Amygdala (tissue), 56 donors: ENCODE results near the gene ARL5C.

Source experiments
- DNase-seq, 56 donors: peaks; one replicate each; lab custom pipeline; 2025; lab: John Stamatoyannopoulos, UW

Gene ARL5C, protein sequence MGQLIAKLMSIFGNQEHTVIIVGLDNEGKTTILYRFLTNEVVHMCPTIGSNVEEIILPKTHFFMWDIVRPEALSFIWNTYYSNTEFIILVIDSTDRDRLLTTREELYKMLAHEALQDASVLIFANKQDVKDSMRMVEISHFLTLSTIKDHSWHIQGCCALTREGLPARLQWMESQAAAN

DNA sequence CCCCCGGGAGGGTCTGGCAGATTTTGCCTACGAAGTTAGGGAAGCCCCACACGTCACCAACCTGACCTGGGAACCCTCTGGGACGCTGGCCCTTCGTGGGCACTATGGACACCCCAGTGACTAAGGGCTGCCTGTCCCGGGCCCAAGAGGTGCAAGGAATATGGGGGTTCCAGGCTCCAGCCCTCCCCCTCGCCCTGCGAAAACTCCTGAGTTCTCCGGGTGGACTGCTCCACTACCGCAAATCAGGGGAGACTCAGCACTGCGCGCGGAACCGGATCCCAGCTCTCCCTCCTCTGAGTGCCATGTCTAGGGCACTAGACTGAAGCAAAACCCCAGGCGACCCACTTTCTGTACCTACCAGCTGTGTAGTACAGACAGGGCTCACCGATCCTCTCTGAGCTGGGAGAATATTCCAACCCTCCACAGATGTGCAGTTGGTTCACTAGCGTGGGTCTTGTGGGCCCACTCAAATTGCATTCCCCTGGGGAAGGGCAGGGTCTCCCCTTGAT is at the start of gene ARL5C:
Gene ARL5C (minus strand): TSS at position 321 of the 509 bp plus-strand sequence. CDS start 401 bp downstream, outside the sequence.
- no peak for DNase-seq

DNA sequence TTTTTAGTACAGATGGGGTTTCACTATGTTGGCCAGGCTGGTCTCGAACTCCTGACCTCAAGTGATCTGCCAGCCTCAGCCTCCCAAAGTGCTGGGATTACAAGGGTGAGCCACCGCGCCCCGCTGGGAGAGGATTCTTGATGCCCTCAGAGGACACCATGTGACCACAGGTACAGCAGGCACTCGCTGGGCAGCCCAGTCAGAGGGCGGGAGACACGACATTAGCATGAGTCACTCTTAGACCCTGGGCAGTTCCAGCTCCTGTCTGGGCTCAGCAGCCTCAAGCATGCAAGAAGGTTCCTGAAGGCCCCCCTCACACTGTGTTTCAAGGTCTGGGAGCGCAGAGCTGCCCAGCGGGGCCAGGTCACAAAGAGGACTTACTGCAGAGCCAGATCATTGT is 47.9 kb upstream of the ARL5C start:
- DNase-seq, result no peak

DNA sequence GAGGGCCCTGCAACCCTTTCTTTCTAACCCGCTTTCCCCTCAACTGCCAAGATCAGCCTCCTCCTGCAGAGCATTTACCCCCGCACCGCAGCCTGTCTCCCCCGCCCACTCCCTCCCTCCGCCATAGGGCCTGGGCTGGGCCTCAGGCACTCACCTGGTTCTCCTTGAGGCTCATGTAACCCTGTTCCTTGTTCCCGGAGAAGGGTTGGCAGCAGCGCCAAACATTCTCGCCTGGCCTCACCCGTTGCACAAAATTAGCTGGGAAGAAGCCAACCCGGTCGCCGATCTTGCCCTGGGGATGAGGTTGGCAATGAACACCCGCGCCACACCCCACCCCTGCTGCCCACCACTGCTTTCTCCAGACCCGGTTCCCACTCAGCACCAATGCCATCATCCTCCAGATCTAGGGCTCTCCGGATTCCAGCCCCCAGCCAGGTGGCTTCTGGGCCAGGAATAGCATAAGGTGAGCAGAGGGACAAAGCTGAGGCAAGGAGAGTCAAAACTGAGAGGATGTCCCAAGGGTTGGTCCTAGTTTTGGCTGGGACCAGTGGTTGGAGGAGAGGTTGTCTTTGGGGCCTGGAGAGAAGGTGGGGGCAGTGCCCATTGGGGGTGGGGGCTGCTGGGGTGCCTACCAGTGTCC is 47.0 kb upstream of the ARL5C start:
- no peak for DNase-seq

DNA sequence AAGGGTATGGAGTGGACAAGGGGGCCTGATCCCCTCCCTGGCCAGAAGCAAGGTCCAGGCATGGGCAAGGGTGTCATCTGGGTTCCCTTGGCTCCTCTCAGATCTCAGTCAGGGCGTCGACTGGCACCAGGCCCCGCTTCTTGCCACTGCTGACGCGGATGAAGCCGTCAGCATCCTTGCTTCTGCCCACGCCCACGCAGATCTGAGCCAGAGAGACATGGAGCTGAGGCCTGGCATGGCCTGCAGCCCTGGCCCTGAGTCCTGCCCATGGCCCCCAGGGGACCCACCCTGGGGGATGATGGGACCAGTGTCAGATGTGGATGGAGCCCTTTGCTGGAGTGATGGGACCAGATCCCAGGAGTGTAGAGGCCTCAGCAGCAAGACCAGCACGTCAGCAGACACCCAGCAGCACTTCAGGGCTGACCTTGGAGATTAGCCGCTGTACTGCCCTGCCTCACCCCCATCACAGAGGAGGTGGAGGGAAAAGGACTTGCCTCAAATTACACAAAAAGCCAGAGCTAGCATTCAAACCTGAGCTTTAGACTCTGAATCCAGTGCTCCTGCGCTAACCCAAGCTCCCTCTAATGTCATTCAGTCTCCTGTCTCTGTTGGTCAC is 46.3 kb upstream of the ARL5C start:
- DNase-seq, result no peak

DNA sequence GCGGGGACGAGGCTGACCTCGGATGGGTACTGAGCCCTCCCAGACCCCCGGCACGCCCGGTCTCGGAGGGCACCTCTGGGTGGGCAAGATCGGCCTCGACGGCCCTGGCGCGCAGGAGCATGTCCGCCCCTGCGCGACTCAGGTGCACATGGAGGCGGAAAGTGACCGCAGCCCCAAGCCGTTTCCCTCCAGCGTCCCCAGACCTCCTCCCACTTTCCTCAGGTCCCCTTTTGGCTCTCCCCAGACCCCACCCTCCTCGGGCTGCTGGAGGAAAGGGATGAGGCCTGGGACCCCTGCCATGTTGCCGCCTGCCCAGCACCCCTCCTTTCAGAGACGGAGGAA is 44.1 kb upstream of the ARL5C start:
- no peak for DNase-seq

DNA sequence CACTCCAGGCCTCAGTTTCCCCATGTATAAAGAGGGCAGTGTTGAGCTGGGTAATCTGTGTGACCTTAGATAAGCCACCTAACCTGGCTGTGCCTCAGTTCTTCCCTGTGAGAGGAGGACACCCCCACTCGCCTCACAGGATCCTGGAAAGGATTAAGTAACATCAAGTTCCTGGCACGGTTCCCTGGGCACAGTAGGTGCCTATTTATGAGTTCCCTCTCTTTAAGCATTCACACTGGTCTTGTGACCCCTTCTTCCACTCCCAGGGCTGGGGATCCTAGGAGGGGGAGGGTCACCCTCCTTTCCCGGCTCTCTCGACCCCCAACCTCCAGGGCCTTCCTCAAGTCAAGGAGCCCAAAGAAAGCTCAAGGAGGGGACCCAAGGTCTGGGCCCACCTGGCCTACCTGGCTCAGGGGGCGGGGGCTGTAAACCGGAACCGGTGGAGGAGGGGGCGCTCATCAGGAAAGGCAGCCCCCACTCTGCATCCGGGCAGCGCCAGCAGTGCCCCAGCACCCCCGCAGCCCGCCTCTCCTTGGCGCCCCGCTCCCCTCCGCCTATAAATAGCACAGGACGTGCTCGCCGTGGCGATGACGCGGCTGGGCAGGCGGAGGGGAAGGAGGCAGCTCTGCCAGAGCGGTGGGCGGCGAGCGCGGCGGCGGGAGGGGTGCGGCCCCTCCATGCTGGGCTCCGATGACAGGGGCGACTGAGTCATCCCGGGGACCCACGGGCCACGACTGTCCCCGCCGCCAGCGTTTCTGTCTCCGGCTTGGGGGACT is 43.5 kb upstream of the ARL5C start:
- DNase-seq, result peak in 25 of 56 donors; percentile 12 to 69 (median 37)

DNA sequence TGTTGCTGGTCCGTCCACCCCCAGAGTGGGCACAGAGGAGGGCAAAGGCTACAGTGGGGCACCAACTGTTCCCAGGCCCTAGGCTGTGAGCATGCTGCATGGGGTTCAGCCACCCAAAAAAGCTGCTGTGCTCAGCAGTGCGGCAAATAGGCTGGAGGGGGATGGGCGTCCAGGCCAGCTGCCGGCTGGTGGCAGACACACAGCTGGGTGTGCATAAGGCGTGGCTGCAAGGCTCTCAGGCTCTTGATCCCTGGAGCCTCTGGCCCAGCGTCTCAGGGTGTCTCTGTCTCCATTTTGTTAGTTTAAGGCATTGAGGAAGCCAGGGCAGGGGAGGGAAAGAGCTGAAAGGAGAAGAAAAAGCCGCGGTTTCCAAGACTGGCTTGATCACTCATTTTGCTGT is 42.9 kb upstream of the ARL5C start:
- peak in 1 of 56 donors; percentile 6 for DNase-seq

DNA sequence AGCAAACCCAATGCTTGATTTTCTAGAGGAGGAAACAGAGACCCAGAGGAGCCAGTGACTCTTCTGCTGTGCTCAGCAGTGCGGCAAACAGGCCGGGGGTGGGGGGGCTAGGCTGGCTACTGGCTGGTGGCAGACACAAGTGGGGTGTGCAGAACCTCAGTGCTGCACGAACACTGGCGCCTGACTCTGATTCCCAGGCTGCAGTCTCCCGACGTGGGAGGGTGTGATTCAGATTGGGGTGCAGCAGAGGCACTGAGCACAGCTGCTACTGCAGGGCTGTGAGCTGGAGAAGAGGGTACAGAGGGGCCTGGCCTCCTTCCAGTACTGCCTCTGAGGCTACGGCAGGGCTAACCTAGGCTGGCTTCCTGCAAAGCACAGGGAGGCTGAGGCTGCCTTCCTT is 42.2 kb upstream of the ARL5C start:
- peak in 32 of 56 donors; percentile 12 to 72 (median 48) for DNase-seq

DNA sequence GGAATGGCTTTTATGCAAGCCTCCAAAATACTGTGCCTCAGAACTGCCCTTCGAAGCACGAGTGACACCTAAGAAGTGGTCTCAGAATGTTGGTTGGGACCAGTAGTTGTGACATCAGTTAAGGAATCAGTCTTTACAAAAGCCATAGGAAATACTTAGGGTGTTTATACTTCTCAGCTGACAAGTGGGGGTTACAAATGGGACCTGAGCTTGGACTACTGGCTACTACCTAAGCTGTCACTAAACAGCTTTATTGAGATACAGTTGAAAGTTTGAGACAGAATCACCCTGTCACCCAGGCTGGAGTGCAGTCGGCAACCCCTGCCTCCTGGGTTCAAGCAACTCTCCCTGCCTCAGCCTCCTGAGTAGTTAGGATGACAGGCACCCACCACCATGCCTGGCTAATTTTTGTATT is 39.2 kb upstream of the ARL5C start:
- no peak for DNase-seq

DNA sequence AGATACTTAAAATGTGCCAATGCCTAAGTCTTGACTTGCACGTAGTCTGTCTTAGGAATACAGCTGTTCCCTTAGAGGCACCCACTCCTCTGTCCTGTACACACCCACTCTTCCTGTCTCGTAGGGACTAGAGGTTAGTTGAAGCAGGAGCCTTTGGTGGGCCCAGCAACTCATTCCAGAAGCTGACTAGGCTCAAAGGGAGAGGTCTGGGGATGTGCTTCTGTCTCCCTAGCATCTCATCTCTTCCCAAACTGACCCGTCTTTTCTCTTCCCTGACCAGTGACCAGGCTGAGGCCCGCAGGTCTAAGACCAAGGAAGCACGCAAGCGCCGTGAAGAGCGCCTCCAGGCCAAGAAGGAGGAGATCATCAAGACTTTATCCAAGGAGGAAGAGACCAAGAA is 38.3 kb upstream of the ARL5C start:
- no peak for DNase-seq

DNA sequence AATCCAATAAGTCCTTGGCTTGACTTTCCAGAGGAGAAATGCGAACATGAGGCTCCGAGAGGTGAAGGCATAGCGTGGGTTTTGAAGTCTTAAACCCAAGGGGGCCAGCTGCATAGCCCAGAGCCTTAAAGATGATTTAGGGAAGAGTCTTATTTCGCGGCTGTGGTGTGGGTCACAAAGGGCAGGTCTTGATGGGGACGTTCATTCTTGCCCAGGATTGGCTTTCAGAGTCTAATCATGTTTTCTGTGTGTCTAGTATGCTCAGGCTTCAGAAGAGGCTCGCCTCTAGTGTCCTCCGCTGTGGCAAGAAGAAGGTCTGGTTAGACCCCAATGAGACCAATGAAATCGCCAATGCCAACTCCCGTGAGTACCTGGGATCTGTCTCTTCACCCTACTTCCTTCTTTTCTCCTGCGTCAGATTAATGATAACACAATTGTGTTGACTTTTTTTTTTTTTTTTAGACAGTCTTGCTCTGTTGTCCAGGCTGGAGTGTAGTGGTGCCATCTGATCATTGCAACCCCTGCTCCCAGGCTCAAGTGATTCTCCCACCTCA is 35.1 kb upstream of the ARL5C start:
- DNase-seq, result no peak

DNA sequence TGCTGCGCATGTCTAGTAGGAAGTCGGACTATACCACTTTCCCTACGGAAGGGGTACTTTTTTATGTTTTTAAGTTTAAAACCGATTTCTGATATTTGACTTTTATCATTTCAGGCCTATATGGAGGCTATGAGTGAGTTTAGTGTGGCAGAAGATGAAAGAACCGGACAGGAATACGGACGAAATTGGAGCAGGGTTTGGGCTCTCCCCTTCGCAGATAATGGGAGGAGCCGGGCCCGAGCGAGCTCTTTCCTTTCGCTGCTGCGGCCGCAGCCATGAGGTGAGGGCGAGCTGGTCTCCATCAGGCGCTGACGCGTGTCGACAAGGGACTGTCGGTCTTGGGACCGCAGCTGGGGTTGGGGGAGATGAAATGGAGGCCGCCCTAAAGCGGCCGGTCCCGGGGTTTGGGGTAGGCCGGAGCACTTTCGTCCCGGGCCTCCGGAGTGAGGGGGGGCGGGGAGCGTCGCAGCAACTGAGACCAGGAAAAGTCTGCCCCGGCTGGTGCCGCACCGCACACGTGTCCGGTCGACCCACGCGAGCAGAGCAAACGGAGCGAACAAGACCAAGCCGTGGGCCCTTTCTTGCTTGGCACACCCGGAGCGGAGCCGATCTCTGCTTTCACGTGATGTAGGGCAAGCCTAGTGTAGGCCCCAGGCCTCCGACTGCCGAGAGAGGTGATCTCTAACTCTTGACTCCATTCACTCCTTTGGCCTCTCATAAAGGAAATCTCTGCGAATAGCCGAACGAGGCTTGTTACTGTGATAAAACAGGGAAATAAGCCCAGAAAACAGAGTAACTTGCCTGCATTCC is 34.3 kb upstream of the ARL5C start, which contains the start of gene RPL19:
Gene RPL19 (plus strand): TSS at position 214 of the 810 bp plus-strand sequence. CDS start 62 bp downstream, at position 276.
- peak in 51 of 56 donors; percentile 29 to 90 (median 75) for DNase-seq

DNA sequence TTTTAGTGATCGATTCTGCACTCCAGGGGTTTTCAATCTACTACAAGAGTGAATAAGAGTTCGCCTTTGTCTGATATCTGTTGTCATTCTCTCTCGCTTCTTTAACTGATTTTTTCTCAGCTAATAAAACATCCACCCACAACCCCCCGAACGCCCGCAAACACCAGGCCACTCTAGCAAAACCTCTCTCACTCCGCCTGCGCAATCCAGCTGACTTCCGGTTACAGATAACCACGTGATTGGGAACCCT is 33.8 kb upstream of the ARL5C start:
- DNase-seq, result peak in 52 of 56 donors; percentile 48 to 91 (median 80)

DNA sequence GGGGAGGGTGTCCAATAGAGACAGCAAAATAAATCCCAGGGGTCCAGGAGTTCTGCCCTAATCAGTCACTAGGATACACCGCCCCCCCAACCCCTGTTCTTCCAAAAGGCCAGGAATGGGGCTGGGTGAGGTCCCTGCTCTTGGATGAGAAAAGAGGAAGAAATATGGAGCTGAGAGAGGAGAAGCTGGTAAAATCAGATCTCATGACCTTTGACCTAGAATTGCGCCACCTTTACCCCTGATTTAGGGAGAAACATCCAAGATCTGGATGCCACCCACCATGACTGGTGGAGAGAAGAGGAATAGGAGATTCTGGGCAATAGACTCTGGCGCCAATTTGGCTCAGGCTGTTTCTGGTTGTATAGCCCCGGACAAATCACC is 32.2 kb upstream of the ARL5C start:
- DNase-seq, result no peak

DNA sequence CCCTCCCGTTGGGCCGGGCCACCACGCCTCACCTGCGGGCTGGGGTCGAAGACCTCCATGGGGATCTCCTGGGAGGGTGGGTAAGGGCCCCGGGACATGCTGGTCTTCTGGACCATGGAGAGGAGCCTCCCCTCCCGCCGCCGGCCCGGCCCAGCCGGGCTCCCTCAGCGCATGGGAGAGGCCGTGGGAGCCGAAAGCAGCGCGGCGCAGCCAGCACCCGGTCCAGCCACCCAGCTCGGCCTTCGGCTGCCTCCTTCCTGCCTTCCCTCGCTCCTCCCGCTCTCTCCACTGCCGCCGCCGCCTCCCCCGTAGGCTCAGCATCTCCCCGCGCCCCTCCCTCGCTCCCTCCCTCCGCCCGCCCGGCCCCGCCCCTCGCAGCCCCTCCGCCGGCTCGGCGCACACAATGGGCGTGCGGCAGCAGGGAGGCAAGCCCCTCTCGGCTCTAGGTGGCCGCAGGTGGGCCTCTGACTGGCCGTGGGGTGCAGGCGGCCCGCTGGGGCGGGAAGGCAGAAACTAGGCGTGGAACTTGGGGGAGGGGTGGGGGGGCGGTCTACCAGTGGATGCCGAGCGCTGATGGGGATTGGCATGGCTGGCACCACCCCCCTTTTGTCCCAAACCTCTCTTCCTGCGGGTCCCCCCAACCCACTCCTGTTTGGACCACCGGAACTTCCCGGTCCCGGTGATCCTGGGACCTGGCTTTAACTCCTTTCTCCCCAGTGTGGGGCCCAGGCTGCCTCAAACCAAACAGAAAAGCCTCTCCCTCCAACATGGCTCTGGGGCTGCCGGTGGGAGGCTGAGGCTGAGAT is 31.6 kb upstream of the ARL5C start, which contains the start of gene CACNB1:
Gene CACNB1 (minus strand): TSS at position 290 of the 806 bp plus-strand sequence. CDS start 174 bp downstream, at position 116.
- DNase-seq, result peak in 50 of 56 donors; percentile 26 to 80 (median 61)

DNA sequence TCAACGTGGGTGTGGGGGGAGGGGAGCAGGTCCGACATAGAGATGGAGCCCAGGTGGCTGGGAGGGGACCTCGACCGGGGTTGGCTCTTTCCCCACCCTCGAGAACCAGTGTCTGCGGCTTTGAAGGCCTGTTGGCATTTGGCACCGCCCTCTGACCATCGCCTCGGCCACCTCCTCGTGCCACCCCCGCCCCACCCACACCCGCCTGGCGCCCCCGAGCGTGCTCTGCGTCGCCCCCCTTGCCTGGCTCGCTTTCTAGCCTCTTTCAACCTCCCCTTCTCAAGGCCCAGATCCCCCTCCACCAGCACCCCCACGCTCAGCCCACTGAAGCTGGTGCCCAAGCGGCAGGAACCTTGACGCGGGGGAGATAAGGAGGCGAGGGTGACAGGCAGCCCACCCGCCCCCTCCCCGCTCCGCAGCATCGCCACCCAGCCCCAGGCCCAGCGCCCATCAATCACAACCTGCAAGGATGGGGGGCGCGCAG is 30.9 kb upstream of the ARL5C start:
- DNase-seq, result peak in 3 of 56 donors; percentile 29 to 77 (median 41)

DNA sequence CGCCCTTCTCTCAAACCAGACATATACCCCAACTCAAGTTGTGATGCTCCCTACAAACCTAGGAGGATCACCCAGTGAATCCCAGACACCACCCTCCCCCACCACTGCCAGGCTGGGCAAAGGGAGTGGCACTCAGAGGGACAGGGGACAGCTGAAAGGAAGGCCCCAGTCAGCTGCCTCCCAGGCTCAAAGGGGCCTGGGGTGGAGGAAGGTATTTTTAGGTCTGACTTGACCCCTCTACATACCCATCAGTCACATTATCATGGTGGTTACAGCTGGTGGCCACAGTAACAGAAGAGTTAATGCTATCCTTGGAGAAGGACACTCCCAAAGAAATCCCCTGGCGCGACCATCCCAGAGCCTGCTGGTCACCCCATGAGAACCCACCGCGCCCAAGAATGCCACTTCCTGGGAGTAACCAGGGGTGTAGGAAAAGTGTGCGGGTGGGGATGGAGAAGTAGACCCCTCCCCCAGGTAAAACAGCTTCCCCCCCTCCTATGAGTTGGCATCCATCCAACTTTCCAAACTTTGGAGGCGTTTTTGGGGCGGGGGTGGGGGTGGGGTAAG is 30.4 kb upstream of the ARL5C start:
- DNase-seq, result peak in 2 of 56 donors; percentile 44 to 77

DNA sequence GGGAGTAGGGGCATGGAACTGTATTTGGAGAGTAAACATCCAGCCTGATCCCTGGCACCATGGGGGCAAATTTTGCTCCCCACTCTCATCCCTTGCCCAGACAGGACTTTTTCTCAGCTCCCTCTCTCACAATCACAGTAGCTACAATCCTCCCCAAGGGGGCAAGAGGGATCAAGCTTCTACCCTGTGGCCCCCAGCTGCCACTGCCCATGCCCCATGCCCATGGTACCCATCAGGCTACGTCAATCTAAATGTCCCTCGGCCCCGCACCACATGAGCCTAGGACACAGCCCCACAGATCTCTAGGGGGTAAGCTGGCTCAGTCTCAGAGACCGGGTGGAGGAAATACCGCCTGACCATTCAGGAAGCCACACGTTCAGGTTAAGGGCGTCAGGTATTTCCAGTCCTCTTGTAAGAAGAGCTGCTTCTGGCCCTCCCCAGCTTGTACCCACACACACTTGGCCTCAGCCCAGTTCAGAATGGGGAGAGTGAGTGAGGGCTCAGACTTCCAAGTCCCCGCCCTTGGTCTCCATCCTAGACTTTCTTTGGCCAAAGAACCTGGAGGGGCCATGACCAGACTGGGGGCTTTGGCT is 29.7 kb upstream of the ARL5C start:
- peak in 4 of 56 donors; percentile 22 to 49 (median 40) for DNase-seq
